Amygdala (tissue), 56 donors: ENCODE measurements around the gene POLR1A.
"Not testable (repeated sequence)": the region's sequence is repeated elsewhere in the genome, so short reads cannot be mapped to it uniquely, and the experiment has no call there.

ENCODE experiments used
- DNase-seq, 56 donors: peaks; one replicate each; lab custom pipeline; 2025; lab: John Stamatoyannopoulos, UW

Gene POLR1A

GRCh38 chr2:86003967-86004366 is 101.7 kb downstream of the POLR1A start:
- DNase-seq = no peak

GRCh38 chr2:86003104-86003503 is 102.6 kb downstream of the POLR1A start:
- no peak for DNase-seq

- no peak for DNase-seq
These were observed 103.3 kb downstream of the POLR1A start for GRCh38 chr2:86002375-86002774.

- no peak for DNase-seq
These were observed 104.4 kb downstream of the POLR1A start for GRCh38 chr2:86001326-86001725.

- DNase-seq = no peak
These were observed 104.8 kb downstream of the POLR1A start for GRCh38 chr2:86000938-86001312.

GRCh38 chr2:86000131-86000937 is 105.4 kb downstream of the POLR1A start:
- DNase-seq = peak in 1 of 56 donors; percentile 14

DNA sequence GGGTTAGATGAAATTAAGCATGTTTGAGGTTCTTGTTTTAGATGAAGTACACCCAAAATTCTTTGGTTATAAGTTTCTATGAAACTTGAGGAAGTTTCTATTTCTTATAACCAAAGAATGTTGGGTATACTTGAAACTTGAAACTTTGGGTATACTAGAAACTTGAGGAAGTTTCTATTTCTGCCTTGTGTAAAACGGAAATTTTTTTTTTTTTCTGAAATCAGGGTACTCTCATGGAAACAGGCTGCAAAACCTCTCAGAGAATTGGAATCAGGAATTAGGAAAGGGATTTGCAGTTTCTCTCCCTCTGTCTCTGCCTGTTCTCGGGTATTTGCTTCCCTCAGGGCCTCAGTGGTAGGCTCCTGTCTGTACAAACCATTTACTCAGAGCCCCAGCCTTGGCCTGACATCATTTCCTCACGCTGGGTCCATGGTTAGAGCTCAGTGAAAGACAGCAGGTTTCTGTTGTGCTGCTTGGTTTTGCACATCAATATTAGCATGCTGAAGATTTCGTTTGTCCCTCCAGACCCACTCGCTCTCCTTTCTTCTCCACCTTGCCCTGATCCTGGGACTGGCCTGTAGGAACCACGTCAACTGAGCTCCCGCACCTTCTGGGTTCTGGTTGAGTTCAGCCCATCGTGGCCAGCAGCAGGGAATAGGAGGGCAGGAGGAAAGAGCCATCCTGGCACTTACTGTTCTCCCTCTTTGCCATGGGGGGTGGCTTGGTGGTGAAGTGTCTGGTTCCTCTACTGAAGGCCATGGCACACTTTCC is 106.4 kb downstream of the POLR1A start:
- no peak for DNase-seq

DNA sequence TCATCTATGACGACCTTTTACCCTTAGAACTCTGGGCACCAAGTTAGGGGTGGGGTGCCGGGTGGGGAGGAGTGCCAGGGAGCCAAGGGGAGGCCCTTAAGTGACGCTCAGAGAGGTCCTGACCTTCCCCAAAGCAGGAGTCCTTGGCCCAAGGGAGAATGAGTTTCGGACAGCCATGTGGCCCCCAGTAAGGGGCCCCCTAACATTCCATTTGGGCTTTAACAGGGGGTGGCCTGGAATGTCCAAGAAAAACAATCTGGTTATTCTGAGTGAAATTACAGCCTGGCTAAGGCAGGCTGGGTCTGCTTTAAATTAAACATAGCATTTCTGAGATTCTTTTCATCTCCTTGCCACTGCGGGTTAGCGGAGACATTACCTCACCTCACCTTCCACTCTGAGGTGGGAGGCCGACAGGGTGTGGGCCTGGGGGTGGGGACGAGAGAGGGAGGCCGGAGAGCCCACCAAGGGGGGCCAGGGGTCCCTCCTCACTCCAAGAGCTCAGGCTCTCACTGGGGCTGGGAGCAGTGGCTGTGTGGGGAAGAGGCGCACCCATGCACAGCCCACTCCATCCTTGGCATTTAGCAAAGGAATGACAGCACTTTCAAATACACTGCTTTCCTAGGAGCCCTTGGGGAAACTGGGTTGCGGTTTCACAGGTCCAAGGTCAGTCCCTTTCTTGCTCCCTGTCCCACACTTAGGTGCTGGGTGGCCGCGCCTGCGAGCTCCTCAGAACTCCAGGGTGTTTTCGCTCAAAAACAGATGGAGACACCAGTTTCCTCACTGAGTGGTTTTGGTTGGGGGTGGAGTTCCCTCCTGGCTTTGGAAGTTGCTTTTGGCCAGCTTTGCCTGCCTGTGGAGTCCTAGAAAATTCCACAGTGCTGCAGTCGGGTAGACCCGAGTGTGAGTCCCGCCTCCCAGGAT is 107.4 kb downstream of the POLR1A start:
- no peak for DNase-seq

DNA sequence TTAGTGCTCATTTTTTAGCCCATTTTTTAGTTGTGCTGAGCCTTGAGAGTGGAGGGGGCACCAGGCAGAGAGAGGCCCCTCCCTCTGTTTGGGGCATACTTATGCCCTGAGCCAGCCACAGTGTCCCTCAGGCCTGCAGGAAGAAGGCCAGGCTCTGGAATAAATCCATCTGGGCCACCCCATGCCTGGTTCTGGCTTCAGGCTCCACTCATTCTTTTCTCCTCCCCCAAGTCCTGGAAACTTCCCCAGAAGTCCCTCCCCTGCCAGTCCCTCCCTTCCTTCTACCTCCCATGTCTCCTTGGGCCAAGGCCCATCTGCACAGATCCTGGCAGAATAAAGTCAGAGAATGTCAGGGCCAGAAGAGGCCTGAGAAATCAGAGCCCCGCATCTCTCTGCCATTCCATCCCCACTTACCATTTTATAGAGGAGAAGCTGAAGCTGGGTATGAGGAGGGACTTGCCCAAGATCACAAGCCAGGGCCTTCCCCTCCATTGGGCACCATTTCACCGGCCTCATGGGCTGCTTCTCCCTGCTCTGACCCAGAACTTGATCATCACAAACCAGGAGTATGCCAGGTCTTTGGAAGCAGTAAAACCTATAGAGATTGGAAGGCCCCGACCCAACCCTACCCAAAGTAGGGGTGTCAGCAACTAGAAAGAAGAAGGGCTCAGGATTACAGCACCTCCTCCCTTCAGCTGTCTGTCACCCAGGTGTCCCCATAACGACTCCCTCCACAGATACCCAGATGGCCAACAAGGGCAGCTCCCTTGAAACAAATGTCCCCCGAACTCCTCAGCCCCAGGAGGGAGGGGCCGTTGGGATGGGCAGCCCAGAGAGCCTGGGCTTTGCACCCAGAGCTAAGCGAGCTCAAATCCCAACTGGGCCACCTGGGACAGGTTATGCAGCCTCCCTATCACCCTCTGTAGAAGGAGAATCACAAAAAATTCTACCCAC is 108.4 kb downstream of the POLR1A start:
- peak in 43 of 56 donors; percentile 14 to 83 (median 45) for DNase-seq

- DNase-seq = peak in 24 of 56 donors; percentile 14 to 50 (median 33)
These were observed 109.1 kb downstream of the POLR1A start for GRCh38 chr2:85996591-85996990.

- no peak for DNase-seq
These were observed 109.8 kb downstream of the POLR1A start for GRCh38 chr2:85995648-85996529.

DNA sequence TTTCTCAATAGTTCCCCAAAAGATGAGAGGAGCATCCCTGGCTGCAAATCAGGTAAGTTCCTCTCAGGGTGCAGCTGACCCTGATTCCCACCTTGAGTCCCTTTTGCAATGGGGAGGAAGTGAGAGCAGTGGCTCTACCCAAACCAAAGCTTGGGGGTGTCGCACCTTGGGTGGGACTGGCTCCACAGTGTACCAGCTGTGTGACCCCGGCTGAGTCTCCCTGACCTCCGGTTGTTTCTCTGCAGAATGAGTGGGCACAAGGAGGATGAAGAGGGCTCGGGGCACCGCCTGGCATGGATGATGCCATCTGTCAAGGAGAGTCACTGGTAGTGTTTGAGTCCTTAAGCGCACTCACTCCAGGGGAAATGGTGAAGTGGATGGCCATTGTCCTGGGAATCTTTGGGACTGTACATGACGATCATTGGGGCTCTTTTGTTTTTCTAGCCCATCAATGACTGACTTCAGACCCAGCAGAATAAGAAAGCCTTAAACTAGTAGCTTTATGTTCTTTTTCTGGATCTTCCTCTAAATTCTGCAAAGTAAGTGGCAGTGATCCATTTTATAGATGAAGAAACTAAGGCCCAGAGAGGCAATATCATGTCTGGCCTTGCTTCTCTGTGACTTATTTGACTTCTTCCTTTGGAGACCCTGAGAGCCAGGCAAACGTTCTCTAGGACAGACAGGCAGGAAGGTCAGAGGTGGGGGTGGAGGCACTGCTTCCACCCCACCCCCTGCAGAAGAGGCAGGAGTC is 110.6 kb downstream of the POLR1A start:
- DNase-seq = no peak

GRCh38 chr2:85994421-85994777 is 111.3 kb downstream of the POLR1A start:
- no peak for DNase-seq

- no peak for DNase-seq
These were observed 113.1 kb downstream of the POLR1A start for GRCh38 chr2:85992611-85993010.

GRCh38 chr2:85992053-85992452 is 113.6 kb downstream of the POLR1A start:
- DNase-seq = not testable (repeated sequence)

- DNase-seq = no peak
These were observed 115.6 kb downstream of the POLR1A start for GRCh38 chr2:85990084-85990483.

DNA sequence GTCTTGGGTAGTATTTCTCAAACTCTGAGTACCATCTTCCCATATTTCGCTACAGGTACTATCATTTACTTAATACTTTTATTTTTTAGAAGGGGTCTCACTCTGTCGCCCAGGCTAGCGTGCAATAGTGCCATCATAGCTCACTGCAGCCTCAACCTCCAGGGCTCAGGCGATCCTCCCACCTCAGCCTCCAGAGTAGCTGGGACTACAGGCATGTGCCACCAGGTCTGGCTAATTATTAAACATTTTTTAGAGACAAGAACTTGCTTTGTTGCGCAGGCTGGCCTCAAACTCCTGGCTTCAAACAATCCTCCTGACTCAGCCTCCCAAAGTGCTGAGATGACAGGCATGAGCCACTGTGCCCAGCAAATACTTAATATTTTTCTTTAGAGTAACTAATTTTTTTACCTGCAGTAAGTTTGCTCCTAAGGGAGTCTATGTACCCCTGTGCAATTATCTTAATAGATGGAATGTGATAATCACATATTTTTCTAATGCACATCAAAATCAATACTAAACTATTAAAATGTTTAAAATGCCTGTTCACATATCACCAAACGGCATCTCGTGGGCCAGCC is 116.3 kb downstream of the POLR1A start:
- no peak for DNase-seq

GRCh38 chr2:85988914-85989270 is 116.8 kb downstream of the POLR1A start:
- no peak for DNase-seq
